GM18858 (cell line): ENCODE measurements around the gene IL19.
"Not testable (repeated sequence)": the region's sequence is repeated elsewhere in the genome, so short reads cannot be mapped to it uniquely, and the experiment has no call there.

Experiments
- ATAC-seq: cut with Tn5 transposase; IDR thresholded peaks from one replicate; pipeline ENCODE4 v1.9.1; 2021; ENCODE audit not compliant: unreplicated experiment

Gene IL19

DNA sequence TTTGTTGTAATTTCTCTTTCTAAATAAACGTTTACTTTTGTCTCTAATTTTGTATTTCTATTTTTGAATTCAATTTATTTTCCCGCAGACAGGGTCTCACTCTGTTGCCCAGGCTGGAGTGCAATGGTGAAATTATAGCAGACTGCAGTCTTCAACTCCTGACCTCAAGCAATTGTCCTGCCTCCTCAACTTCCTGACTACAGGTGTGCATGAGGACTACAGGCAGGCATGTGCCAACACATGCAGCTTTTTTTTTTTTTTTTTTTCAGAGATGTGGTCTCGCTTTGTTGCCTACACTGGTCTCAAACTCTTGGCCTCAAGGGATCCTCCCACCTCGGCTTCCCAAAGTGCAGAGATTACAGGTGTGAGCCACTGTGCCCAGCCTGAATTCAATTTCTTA lies 58.2 kb downstream of the IL19 start:
- no peak for ATAC-seq

DNA sequence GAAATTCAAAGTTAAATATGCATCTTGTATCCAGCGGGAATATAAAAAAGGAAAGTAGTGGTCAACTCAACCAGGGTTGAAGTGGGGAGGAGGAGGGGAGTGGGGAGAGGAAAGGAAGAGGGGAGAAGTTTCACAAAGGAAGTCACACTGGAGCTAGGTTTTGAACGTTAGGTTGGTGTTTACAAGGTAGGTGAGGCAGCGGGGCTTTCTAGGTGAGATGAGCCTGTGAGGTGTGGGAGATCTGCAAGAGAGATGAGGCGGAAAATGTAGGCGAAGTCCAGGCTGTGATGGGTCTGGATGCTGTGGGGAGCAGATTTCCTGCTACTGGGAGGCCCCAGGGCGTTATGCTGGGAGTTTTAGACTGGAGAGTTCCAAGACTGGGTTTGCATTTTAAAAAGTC lies 58.7 kb downstream of the IL19 start:
- no peak for ATAC-seq

DNA sequence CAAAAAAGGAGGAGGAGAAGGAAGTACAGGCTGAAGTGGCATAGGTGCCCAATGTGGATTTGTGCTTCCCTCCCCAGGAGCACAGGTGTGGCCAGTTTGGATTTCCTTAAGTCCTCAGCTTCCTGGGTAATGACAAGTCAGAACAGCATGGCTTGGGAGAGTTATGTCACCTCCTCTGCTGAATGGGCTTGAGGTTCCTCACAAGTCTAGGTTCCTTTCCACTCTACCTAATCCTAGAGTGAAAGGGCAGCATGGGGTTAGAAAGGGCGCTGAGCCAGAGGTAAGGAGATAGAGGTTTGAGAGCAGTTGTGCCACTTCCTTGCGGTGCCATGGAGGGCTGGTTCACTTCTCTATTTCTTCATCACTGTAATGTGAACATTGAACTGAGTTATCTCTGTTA lies 59.3 kb downstream of the IL19 start:
- ATAC-seq, result no peak

DNA sequence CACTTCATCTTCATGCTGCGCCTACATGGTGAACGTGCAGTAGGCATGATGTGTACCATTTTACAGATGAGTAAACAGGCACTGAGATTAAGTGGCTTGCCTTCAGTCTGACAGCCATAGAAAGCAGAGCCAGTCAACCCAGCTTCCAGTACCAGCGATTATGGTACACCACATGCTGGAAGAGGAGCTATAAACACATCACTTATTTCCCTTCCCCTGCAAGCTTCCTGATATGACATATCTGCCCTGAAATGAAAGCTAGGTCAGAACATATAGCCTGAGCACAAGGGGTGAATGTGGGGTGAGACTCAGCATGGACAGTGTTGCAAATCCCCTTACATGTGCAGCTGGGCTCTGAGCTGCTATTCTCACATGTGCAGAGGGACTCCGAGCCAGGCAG lies 61.1 kb downstream of the IL19 start:
- no peak for ATAC-seq

DNA sequence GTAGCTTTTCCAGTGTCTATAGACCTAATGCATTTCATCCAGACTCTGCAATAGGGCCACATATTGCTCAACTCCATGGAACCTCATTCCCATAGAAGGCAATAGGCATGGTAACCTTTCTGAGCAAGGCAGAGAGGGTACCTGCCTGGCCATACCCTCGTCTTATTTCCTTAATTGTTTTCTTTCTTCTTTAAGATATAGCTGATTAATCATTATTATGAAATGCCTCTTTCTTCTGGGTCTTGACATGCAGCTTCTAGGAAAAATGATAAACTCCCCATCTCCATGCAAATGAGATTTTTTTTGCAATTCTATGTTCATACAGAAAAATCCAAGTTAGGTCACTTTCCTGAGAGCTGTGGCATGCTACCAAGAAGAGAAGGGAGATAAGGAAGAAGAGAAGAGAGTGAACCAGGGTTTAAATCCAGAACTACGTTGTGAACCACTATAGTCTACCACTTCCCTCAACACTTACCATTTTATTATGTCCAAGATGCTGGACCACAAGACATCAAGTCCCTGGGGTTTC lies 61.8 kb downstream of the IL19 start:
- no peak for ATAC-seq

DNA sequence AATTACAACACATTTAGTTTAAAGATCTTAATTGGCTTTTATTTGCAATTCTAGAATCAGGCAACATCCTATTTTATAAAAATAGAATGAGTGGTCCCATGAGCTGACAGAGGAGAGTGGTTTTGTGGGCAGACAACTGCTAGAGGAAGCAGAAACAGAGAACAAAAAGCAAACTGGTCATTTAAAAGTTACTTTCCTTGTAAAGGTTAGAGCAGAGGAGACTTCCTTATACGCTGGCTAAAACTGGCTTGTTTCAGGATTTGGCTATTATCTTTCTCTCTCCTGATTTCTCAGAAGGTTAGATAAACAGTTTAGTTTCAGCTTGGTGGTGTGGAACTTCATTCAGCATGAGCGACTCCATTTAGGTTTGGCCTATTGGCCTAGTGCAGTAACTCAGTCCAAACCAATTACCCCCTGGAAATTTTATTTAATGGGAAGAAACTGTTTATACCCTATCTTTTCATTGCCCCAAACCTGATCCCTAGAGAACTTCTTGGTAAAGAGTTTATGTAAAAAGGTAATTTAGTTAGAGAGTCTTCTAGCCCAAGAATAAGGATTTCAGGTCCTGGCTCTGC lies 62.6 kb downstream of the IL19 start:
- no peak for ATAC-seq

DNA sequence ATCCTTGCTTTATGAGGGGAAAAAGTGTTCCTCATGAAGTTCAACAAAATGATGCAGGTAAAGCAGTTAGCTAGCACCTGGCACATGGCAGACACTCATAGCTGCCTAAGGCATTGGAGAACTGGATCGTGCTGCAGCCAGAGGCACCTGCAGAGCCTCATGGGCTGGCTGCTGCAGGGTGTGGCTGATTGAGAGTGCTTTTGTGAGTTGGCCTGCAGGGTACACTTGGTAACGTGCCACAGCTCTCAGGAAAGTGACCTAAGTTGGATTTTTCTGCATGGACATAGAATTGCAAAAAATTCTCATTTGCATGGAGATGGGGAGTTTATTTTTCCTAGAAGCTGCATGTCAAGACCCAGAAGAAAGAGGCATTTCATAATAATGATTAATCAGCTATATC lies 63.2 kb downstream of the IL19 start:
- ATAC-seq, result no peak

DNA sequence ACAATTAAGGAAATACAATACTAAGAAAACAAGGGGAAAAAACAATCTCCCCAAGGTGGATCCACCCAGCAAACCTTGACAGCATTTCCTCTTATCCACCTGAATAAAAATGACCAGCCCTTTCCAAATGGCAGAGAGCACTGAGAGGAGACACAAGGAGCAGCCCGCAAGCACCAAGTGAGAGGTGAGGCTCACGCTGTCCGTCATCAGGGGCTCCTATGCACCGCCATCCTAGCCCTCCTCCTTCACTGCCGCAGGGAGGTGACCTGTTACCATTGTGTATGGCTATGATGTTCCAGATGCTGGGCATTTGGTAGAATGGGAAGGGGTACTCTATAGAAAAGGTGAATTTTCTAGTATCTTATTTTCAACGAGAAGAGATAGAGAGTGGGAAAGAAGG lies 63.6 kb downstream of the IL19 start:
- no peak for ATAC-seq

DNA sequence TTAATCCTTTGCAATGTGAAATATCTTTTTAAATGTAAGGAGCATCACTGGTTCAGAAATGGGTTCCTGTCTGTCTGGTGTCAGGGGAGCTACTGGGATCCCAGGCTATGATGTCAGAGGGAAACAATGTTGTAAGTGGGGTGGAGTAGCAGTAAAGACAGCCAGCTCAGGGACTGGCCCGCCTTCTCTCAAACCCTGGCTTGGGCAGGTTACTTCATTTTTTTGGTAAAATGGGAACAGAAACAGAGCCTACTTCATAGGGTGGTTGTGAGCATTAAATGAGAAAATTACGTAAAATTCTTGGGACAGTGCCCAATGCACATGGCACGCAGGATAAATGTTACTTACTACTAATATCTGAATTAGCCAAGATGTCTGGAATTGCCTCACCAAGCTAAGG lies 64.1 kb downstream of the IL19 start:
- no peak for ATAC-seq

DNA sequence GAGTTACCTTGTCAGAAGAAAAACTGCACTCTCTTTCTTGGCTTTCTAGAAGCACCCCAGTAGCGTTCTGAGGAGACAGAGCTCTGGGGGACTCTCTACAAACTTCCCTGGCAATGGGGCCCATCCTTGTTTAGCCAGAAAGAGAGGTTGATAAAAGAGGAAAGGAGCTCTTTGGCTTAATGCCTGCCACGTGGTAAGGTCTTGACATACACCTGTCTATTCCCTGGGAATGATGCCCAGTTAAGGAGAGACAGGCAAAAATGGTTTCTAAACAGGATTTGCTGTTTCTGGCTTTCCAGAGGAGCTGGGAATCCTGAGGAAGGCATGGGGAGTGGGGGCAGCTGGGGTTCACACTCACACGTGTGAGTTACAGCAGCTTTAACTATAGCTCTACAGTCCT lies 64.6 kb downstream of the IL19 start:
- ATAC-seq, result no peak

DNA sequence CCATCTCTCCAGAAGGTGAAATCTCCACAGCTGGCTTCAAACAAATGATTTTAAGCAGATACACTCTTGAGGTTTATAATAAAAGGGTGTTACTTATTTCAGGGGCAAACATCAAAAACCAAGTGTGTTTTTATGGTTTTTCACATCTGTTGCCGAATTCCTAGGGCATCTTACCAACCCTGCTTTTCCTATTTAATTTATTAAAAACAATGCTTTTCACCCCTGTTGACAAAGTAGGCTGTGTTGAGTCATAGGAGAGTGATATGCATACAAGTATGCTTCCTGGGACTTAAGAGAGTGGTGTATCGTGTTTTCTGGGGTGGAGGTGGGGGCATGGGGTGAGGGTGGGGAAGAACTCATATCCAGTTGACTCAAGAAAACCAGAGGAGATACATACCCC lies 65.5 kb downstream of the IL19 start:
- ATAC-seq, result no peak

DNA sequence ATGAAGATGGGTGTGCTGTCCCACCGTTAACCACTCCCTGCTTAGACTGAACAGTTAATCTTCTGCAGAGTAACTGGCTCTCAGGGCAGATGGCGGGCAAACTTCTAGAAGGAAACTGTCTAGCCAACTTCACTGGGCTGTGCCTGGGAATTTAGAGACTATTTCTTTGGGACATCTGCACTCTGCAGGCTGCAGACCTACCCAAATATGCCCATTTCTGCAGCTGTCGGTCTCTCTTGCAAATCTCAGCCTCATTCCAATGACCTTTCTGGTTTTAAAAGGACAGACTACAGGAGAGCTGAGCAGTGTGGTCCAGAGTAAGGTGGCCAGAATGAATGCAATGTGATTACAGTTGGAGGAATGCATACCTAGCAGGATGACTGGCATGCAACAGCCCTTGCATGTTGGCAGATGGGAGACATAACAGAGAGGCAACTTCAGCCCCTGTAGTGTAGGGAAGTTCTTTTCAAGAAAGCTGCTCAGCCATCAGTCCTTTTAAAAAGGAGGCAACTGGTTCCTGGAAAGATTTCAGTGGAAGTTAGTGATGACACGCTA lies 68.5 kb downstream of the IL19 start:
- no peak for ATAC-seq

DNA sequence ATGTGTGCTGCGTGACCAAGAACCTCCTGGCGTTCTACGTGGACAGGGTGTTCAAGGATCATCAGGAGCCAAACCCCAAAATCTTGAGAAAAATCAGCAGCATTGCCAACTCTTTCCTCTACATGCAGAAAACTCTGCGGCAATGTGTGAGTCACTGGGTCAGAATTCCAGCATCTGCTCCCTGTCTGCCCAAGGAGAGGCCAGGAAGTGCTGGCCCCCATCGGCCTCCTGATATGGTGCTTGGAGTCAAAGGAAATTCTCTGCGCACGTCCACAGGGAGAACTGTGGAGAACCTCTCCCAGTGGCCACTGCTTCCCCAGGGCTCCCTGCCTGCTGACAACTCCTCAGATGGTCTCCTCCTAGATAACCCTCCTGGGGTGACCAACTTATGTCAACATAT lies 69.3 kb downstream of the IL19 start:
- ATAC-seq, result no peak

DNA sequence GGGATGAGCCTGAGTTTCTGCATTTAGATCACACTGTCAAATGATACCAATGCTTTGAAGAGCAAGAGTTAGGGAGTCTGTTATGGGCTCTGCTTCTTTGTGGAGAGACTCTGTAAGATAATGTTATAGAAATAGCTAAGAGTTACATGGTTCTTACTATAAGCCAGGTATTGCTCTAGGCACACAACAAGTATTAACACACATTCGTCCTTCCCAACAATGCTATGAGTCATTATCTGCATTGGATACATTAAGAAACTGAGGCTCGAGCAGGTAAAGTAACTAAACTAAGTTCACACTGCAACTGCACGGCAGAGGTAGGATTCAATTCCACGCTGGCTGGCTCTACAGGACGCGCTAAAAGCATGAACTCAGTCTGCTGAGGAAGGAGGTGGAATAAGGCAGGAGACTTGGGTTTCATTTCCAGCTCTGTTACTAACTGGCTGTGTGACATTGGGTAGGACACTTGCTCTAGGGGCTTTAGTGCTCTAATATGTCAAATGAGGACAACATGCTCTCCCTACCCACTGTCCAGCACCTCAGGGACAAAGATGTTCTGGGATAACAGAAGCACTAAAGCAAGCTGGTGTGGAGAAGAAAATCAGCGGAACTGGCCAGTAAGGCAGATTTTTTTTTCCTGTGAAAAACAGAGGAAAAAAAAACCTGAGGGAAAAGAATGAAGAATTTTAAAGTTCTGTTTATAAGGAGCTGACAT lies 71.2 kb downstream of the IL19 start:
- ATAC-seq, result no peak

DNA sequence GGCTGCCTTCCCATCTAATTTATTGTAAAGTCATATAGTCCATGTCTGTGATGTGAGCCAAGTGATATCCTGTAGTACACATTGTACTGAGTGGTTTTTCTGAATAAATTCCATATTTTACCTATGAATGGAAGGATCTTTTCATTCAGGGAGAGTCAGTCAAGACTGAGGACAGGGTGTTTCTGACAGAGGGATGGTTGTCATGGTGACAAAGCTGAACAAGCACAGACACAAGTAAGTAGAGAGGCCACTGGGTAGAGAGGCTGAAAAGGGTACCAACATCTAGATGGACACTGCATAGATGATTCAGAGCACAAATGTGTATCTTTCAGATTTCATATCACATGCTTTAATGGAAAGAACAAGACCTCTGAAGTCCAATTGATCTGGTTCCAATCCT lies 72.3 kb downstream of the IL19 start:
- ATAC-seq, result no peak

DNA sequence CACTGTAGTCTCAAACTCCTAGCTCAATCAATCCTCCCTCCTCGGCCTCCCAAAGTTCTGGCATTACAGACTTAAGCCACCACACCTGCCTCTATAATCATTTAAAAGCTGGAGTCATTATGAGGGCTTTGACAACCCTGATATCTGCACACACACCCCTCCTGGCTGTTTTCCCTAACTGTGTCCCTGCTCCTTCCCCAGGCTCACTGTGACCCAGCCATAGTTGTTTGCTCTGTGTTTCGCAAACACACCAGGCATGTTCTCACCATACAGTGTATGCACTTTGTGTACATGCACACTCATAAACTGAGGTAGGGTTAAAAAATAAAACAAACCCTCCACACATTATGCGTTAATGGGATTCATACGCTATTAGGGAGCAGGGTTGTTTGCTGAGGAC lies 73.1 kb downstream of the IL19 start:
- ATAC-seq, result no peak

DNA sequence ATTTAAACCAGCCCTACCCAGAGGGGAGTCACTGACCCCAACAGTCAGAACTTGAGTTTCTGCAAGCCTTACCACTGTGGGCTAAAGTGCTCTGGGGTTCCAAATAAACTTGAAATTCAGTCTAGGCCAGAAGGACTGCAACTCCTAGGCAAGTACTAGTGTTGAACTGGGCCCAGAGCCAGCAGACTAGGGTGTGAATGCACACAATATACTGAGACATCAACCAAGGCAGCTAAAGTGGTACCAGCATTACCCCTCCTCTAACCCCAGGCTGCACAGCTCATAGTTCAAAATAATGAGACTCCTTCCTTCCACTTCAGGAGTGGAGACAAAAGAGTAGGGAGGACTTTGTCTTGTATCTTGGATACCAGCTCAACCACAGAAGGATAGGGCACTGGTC lies 75.9 kb downstream of the IL19 start:
- no peak for ATAC-seq

DNA sequence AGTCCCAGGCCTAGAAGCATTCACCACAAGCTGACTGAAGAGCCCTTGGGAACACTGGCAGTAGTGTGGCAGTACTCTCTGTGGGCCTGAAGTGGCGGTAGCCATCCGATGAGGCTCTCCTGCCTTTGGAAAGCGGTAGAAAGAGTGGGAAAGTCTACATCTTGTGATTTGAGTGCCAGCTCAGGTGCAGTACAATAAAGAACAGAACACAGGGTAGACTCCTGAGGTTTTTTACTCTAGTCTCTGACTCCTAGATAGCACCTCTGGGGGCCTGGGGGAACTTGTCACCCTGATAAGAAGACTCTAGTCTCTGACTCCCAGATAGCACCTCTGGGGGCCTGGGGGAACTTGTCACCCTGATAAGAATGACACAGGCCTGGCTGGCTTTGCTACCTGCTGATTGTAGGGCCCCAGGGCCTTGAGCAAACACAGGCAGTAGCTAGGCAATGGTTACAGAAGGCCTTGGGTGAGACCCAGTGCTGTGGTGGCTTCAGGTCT lies 76.8 kb downstream of the IL19 start:
- no peak for ATAC-seq

DNA sequence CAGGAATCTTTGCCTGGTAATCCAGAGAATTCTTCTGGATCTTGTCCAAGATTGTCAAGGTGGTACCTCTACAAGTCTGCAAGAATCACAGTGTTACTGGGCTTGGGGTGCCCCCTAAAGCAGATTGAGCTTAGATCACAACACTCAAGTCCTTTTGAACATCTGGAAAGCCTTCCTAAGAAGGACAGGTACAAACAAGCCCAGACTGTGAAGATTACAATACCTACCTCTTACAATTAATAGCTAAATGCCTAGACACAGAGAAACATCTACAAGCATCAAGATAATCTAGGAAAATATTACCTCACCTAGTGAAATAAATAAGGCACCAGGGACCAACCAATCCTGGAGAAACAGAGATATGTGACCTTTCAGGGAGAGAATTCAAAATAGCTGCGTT lies 77.4 kb downstream of the IL19 start:
- ATAC-seq, result no peak

DNA sequence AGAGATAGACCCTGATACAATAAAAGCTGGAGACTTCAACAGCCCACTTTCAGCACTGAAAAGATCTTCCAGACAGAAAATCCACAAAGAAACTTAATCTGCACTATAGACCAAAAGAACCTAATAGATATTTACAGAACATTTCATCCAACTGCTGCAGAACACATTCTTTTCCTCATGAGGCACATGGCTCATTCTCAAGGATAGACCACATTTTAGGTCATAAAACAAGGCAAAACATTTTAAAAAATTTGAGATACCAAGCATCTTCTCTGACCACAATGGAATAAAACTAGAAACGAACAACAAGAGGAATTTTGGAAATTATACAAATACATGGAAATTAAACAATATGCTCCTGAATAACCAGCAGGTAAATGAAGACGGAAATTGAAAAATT lies 79.8 kb downstream of the IL19 start:
- no peak for ATAC-seq

DNA sequence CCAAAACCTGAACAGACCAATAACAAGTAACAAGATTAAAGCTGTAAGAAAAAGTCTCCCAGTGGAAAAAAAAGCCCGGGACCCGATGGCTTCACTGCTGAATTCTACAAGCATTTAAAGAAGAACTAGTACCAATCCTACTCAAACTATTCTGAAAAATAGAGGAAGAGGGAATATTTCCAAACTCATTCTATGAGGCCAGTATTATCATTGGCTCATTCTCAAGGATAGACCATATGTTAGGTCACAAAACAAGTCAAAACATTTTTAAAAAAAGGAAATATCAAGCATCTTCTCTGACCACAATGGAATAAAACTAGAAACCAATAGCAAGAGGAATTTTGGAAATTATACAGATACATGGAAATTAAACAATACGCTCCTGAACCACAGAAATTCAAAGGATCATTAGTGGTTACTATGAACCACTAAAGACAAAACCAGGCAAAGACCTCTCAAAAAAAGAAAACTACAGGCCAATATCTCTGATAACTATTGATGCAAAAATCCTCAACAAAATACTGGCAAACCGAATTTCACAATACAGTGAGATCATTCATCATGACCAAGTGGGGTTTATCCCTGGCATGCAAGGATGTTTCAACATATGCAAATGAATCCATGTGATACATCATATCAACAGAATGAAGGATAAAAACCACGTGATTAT lies 80.9 kb downstream of the IL19 start:
- no peak for ATAC-seq

DNA sequence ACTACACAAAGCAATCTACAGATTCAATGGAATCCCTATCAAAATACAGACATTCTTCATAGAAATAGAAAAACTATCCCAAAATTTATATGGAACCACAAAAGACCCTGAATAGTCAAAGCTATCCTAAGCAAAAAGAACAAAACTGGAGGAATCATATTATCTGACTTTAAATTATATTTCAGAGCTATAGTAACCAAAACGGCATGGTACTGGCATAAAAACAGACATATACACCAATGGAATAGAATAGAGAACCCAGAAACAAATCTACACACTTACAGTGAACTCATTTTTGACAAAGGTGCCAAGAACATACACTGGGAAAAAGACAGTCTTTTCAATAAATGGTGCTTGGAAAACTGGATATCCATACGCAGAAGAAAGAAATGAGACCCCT lies 82.1 kb downstream of the IL19 start:
- not testable (repeated sequence) for ATAC-seq
